SK-N-SH (cell line): Measurements from ENCODE around the gene CLEC18B. TPM values are rescaled to one million over a fixed set of nuclear protein-coding genes. Genes with fewer than 3 reads are reported as not detected.
"Not testable (repeated sequence)": the region's sequence is repeated elsewhere in the genome, so short reads cannot be mapped to it uniquely, and the experiment has no call there.

ENCODE experiments used
- CTCF ChIA-PET: fragments of 300-600, 350-600 bp; formaldehyde crosslinking; extraction: SDS; loops from one replicate; lab custom pipeline; 2021; lab: Yijun Ruan, JAX
- POLR2A ChIA-PET: fragments of 350-600 bp; sonication (Branson Sonifier 250); formaldehyde crosslinking; extraction: SDS; loops from one replicate; lab custom pipeline; 2020; ENCODE audit warnings: antibody characterized with exemption, inconsistent platforms; lab: Yijun Ruan, JAX
- DNase-seq: peaks from one replicate; pipeline ENCODE4 v3.0.0; 2012
- H2AFZ ChIP-seq: fragments of 200-600 bp; sonication (generic); 2 replicates; pipeline ENCODE4 v1.8.1; 2016; ENCODE audit warnings: antibody characterized with exemption, mild to moderate bottlenecking, low read depth
- H3F3A ChIP-seq: fragments of 200-600 bp; sonication (generic); replicated peaks from 2 replicates; pipeline ENCODE3; 2016; ENCODE audit warnings: antibody characterized with exemption, mild to moderate bottlenecking; ENCODE audit not compliant: insufficient read depth
- H3K27ac ChIP-seq, 2 experiments: fragments of 200-500 bp in 1 of 2; fragments of 200-600 bp in 1 of 2; sonication (Bioruptor generic) in 1 of 2; sonication (generic), shearing (Covaris generic) in 1 of 2; 2 replicates each; pipeline versions ENCODE4 v1.5.1 to v1.6.1; 2014 to 2016; ENCODE audit warnings: low read depth in 2 of 2, inconsistent platforms in 1 of 2, low read length in 1 of 2, mild to moderate bottlenecking in 1 of 2, mixed read lengths in 1 of 2
- H3K27me3 ChIP-seq: fragments of 200-600 bp; sonication (generic), shearing (Covaris generic); 2 replicates; pipeline ENCODE4 v1.6.1; 2016; ENCODE audit warnings: mixed run types; ENCODE audit not compliant: insufficient read depth
- H3K36me3 ChIP-seq, 2 experiments: fragments of 200-500 bp in 1 of 2; fragments of 200-600 bp in 1 of 2; sonication (Bioruptor generic) in 1 of 2; sonication (generic) in 1 of 2; replicated peaks in 1 of 2; 2 replicates each; pipeline versions ENCODE3 to v1.5.1; 2014 to 2016; ENCODE audit warnings: low read length in 1 of 2, mild to moderate bottlenecking in 1 of 2; ENCODE audit not compliant: insufficient read depth in 2 of 2, control insufficient read depth in 1 of 2
- H3K4me1 ChIP-seq, 2 experiments: fragments of 200-500 bp in 1 of 2; fragments of 200-600 bp in 1 of 2; sonication (Bioruptor generic) in 1 of 2; sonication (generic), shearing (Covaris generic) in 1 of 2; 2 replicates each; pipeline versions ENCODE4 v1.5.1 to v1.6.1; 2014 to 2016; ENCODE audit warnings: low read depth in 1 of 2, low read length in 1 of 2, mixed run types in 1 of 2; ENCODE audit not compliant: insufficient read depth in 2 of 2, control insufficient read depth in 1 of 2
- H3K4me2 ChIP-seq: fragments of 200-600 bp; sonication (generic), shearing (Covaris generic); 2 replicates; pipeline ENCODE4 v1.6.1; 2017; ENCODE audit warnings: mixed run types
- H3K4me3 ChIP-seq, 2 experiments: fragments of 200-500 bp in 1 of 2; fragments of 200-600 bp in 1 of 2; sonication (Bioruptor generic) in 1 of 2; sonication (generic), shearing (Covaris generic) in 1 of 2; 2 replicates each; pipeline versions ENCODE4 v1.5.1 to v1.8.1; 2014 to 2016; ENCODE audit warnings: low read depth in 2 of 2, inconsistent platforms in 1 of 2, low read length in 1 of 2, mild to moderate bottlenecking in 1 of 2, mixed read lengths in 1 of 2, moderate library complexity in 1 of 2
- H3K79me2 ChIP-seq: fragments of 200-600 bp; sonication (generic); 2 replicates; pipeline ENCODE4 v1.8.1; 2017; ENCODE audit warnings: mild to moderate bottlenecking; ENCODE audit not compliant: insufficient read depth
- H3K9ac ChIP-seq: fragments of 200-600 bp; sonication (generic); 2 replicates; pipeline ENCODE4 v1.6.1; 2017; ENCODE audit warnings: mixed run types
- H3K9me2 ChIP-seq: fragments of 200-600 bp; sonication (generic); 2 replicates; pipeline ENCODE4 v1.6.1; 2017; ENCODE audit warnings: mixed run types
- H3K9me3 ChIP-seq: fragments of 200-600 bp; sonication (generic); 2 replicates; pipeline ENCODE4 v1.6.1; 2017; ENCODE audit warnings: mixed run types, mild to moderate bottlenecking, moderate library complexity
- H4K20me1 ChIP-seq: fragments of 200-600 bp; sonication (generic); 2 replicates; pipeline ENCODE4 v1.6.1; 2017; ENCODE audit warnings: mild to moderate bottlenecking, mixed run types; ENCODE audit not compliant: insufficient read depth
- ELF1 ChIP-seq: IDR thresholded peaks from 2 replicates; pipeline ENCODE4 v1.4.0; 2012
- EZH2phosphoT487 ChIP-seq: fragments of 200-600 bp; sonication (generic); IDR thresholded peaks from 2 replicates; pipeline ENCODE4 v1.6.1; 2017; ENCODE audit warnings: low read depth, mixed run types, mild to moderate bottlenecking, antibody characterized with exemption, moderate library complexity, borderline replicate concordance
- GATA2 ChIP-seq: sonication (generic); formaldehyde crosslinking; IDR thresholded peaks from 2 replicates; pipeline ENCODE4 v1.5.0; 2020; ENCODE audit warnings: mild to moderate bottlenecking, missing genetic modification reagents
- IRF3 ChIP-seq: fragments of 150-350 bp; IDR thresholded peaks from 2 replicates; pipeline ENCODE4 v1.6.1; 2016; ENCODE audit warnings: mild to moderate bottlenecking, low read depth, low read length
- JUND ChIP-seq: IDR thresholded peaks from 2 replicates; pipeline ENCODE4 v1.4.0; 2012
- MXI1 ChIP-seq: IDR thresholded peaks from 2 replicates; pipeline ENCODE4 v1.6.1; 2012; ENCODE audit warnings: mild to moderate bottlenecking, low read depth, low read length, improper control_type of control experiment
- NRF1 ChIP-seq: IDR thresholded peaks from 2 replicates; pipeline ENCODE4 v1.6.1; 2012; ENCODE audit warnings: low read depth, mild to moderate bottlenecking, low read length
- POLR2AphosphoS5 ChIP-seq: IDR thresholded peaks from 2 replicates; pipeline ENCODE4 v1.6.1; 2012; ENCODE audit warnings: low read depth, low read length
- RXRA ChIP-seq: IDR thresholded peaks from 2 replicates; pipeline ENCODE4 v1.4.0; 2012; ENCODE audit warnings: low read depth, mild to moderate bottlenecking, borderline replicate concordance
- TAF1 ChIP-seq: IDR thresholded peaks from 2 replicates; pipeline ENCODE4 v1.6.1; 2012; ENCODE audit warnings: low read depth, mild to moderate bottlenecking, low read length, moderate library complexity, borderline replicate concordance
- TCF12 ChIP-seq: IDR thresholded peaks from 2 replicates; pipeline ENCODE4 v1.4.0; 2012
- USF2 ChIP-seq: fragments of 150-350 bp; IDR thresholded peaks from 2 replicates; pipeline ENCODE4 v1.6.1; 2017; ENCODE audit warnings: antibody characterized with exemption, low read length, low read depth, borderline replicate concordance
- WGBS: methylation state at CpG from one replicate; pipeline ENCODE4 v1.1.6; 2017; ENCODE audit warnings: low lambda C conversion rate; 5-methylcytosine and 5-hydroxymethylcytosine counted together
- polyA plus RNA-seq, 3 experiments: library from polyadenylated mRNA; depleted of rRNA; stranded (reverse); fragments of >200 nt; gene quantifications; 2 replicates each; pipeline ENCODE4 v1.2.3, GENCODE V29; 2012
- TF ChIP-seq, protein P1 (sequence below): IDR thresholded peaks from 2 replicates; pipeline ENCODE4 v1.6.1; 2012; ENCODE audit warnings: mild to moderate bottlenecking, low read depth, low read length, moderate library complexity
- TF ChIP-seq, protein P2 (sequence below): IDR thresholded peaks from 2 replicates; pipeline ENCODE4 v1.4.0; 2012; ENCODE audit warnings: low read depth
- TF ChIP-seq, protein P3 (sequence below): IDR thresholded peaks from 2 replicates; pipeline ENCODE4 v1.4.0; 2012; ENCODE audit warnings: low read depth, borderline replicate concordance

The CLEC18B gene
- polyA plus RNA-seq, 1 of the 3 experiments (the other 2 are of a cell fraction) = 0.10 TPM

DNA sequence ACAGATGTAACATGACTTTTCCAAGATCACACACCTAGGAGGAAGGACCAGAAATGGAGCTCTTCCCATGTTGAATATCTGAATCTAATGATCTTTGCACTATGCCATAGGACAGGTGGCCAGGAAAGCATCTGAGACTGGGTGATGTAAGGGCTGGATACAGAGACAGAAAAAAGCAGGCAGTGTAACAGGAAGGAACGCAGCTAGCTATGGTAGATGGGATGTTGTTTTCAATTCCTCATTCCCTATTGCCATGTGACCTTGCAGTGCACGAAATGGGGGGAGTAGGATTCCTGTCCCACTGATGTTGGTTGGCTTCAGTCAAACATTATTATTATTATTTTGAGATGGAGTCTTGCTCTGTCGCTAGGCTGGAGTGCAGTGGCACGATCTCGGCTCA is 48.9 kb downstream of the CLEC18B start:
- no peaks in the 10 kb centered on the region for H3K4me1 ChIP-seq
- H3K4me3 ChIP-seq = no peak overlapping the region
- no peaks in the 10 kb centered on the region for H3K27me3 ChIP-seq
- H4K20me1 ChIP-seq = no peaks in the 10 kb centered on the region
- H3K4me2 ChIP-seq = no peak overlapping the region
- ChIA-PET POLR2A (no interaction called here), CTCF (interaction anchor here (0.9 kb wide), 1 partner anchor 59 kb away, joined by 3 read pairs; no protein-coding TSS in a partner anchor)
- H3F3A ChIP-seq = peaks cover 3% of the 10 kb centered on the region
- peaks cover 1% of the 10 kb centered on the region for H3K79me2 ChIP-seq
- no peaks in the 10 kb centered on the region for H3K36me3 ChIP-seq
- no peaks in the 10 kb centered on the region for H3K9me2 ChIP-seq
- H3K9ac ChIP-seq = no peak overlapping the region
- no peaks in the 10 kb centered on the region for H3K9me3 ChIP-seq
- DNase-seq = peak; percentile 6
- H2AFZ ChIP-seq = no peak overlapping the region
- TF ChIP-seq POLR2AphosphoS5 (no peak), MXI1 (no peak), NRF1 (no peak), EZH2phosphoT487 (no peak), IRF3 (no peak), JUND (no peak), TCF12 (no peak), ELF1 (no peak), GATA2 (CRISPR knock-in tag) (no peak), RXRA (no peak), TAF1 (no peak), USF2 (no peak)
- TF ChIP-seq, protein P1, sequence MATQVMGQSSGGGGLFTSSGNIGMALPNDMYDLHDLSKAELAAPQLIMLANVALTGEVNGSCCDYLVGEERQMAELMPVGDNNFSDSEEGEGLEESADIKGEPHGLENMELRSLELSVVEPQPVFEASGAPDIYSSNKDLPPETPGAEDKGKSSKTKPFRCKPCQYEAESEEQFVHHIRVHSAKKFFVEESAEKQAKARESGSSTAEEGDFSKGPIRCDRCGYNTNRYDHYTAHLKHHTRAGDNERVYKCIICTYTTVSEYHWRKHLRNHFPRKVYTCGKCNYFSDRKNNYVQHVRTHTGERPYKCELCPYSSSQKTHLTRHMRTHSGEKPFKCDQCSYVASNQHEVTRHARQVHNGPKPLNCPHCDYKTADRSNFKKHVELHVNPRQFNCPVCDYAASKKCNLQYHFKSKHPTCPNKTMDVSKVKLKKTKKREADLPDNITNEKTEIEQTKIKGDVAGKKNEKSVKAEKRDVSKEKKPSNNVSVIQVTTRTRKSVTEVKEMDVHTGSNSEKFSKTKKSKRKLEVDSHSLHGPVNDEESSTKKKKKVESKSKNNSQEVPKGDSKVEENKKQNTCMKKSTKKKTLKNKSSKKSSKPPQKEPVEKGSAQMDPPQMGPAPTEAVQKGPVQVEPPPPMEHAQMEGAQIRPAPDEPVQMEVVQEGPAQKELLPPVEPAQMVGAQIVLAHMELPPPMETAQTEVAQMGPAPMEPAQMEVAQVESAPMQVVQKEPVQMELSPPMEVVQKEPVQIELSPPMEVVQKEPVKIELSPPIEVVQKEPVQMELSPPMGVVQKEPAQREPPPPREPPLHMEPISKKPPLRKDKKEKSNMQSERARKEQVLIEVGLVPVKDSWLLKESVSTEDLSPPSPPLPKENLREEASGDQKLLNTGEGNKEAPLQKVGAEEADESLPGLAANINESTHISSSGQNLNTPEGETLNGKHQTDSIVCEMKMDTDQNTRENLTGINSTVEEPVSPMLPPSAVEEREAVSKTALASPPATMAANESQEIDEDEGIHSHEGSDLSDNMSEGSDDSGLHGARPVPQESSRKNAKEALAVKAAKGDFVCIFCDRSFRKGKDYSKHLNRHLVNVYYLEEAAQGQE = no peak
- TF ChIP-seq, protein P2, sequence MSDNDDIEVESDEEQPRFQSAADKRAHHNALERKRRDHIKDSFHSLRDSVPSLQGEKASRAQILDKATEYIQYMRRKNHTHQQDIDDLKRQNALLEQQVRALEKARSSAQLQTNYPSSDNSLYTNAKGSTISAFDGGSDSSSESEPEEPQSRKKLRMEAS = no peak
- TF ChIP-seq, protein P3, sequence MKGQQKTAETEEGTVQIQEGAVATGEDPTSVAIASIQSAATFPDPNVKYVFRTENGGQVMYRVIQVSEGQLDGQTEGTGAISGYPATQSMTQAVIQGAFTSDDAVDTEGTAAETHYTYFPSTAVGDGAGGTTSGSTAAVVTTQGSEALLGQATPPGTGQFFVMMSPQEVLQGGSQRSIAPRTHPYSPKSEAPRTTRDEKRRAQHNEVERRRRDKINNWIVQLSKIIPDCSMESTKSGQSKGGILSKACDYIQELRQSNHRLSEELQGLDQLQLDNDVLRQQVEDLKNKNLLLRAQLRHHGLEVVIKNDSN = no peak
- 57% methylated on average over 5 of the region's 5 CpGs for WGBS
- no peak overlapping the region for H3K27ac ChIP-seq

DNA sequence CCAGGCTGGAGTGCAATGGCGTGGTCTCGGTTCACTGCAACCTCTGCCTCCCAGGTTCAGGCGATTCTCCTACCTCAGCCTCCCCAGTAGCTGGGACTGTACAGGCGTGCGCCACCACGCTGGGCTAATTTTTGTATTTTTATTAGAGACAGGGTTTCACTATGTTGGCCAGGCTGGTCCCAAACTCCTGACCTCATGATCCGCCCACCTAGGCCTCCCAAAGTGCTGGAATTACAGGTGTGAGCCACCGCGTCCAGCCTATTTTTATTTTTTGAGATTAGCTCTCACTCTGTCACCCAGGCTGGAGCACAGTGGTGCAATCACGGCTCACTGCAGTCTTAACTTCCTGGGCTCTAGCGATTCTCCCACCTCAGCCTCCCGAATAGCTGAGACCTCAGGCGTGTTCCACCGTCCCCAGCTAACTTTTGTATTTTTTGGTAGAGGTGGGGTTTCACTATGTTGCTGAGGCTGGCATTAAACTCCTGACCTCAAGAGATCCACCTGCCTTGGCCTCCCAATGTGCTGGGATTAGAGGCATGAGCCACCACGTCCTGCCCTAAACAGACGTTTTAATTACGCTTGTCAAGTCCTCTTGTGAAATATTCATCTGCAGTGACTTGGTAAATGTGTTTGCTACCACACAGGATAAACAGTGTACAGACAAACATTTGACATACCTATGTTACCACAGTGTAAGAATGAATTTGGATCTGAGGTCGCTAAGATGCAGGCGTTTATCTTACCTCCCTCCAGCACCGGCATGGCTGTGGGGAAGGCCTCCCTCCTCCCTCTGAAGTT is 50.7 kb downstream of the CLEC18B start:
- POLR2A ChIA-PET, H3K27ac ChIP-seq, H3K27me3 ChIP-seq, H3K4me3 ChIP-seq, H3F3A ChIP-seq, H3K4me2 ChIP-seq, H2AFZ ChIP-seq, H3K9ac ChIP-seq, DNase-seq, H3K4me1 ChIP-seq, H3K9me3 ChIP-seq, H3K9me2 ChIP-seq, H4K20me1 ChIP-seq, H3K36me3 ChIP-seq, CTCF ChIA-PET: not testable (repeated sequence)
- H3K79me2 ChIP-seq = peaks cover 17% of the 10 kb centered on the region
- 82% methylated on average over 20 of the region's 20 CpGs for WGBS
